DND-41 (cell line): ENCODE results near the gene HOTAIR.

Experiments used
- ATAC-seq: fragments of 200-7000 bp; cut with Tn5 transposase; 3 replicates; pipeline ENCODE4 v1.9.1; 2021; ENCODE audit warnings: low read depth; ENCODE audit not compliant: insufficient read depth
- DNase-seq: peaks from one replicate; pipeline ENCODE4 v3.0.0-alpha.2; 2020
- H2AFZ ChIP-seq: 2 replicates; pipeline ENCODE4 v1.6.0; 2012; ENCODE audit warnings: low read depth, low read length
- H3K27ac ChIP-seq: 2 replicates; pipeline ENCODE4 v1.5.1; 2012; ENCODE audit warnings: low read length, inconsistent platforms
- H3K27me3 ChIP-seq: fragments of 200-600 bp; sonication (generic); 2 replicates; pipeline ENCODE4 v1.6.0; 2012; ENCODE audit warnings: low read length, mild to moderate bottlenecking, inconsistent platforms; ENCODE audit not compliant: insufficient read depth, poor library complexity
- H3K36me3 ChIP-seq: 2 replicates; pipeline ENCODE4 v1.5.1; 2012; ENCODE audit warnings: low read length, inconsistent platforms; ENCODE audit not compliant: insufficient read depth
- H3K4me1 ChIP-seq: 2 replicates; pipeline ENCODE4 v1.5.1; 2012; ENCODE audit warnings: mild to moderate bottlenecking, low read length; ENCODE audit not compliant: insufficient read depth
- H3K4me2 ChIP-seq: 2 replicates; pipeline ENCODE4 v1.6.0; 2012; ENCODE audit warnings: mild to moderate bottlenecking, moderate library complexity, low read length, inconsistent platforms; ENCODE audit not compliant: insufficient read depth
- H3K4me3 ChIP-seq, 2 experiments: fragments of 200-600 bp in 1 of 2; shearing (Covaris generic) in 1 of 2; 2 replicates each; pipeline ENCODE4 v1.5.1; 2012 to 2016; ENCODE audit warnings: inconsistent platforms in 2 of 2, low read length in 2 of 2, mild to moderate bottlenecking in 2 of 2, low read depth in 1 of 2, moderate library complexity in 1 of 2
- H3K79me2 ChIP-seq: 2 replicates; pipeline ENCODE4 v1.6.0; 2012; ENCODE audit warnings: low read length, inconsistent platforms; ENCODE audit not compliant: insufficient read depth
- H3K9ac ChIP-seq: 2 replicates; pipeline ENCODE4 v1.6.0; 2012; ENCODE audit warnings: low read depth, mild to moderate bottlenecking, inconsistent platforms, low read length, moderate library complexity
- H3K9me3 ChIP-seq: 2 replicates; pipeline ENCODE4 v1.5.1; 2012; ENCODE audit warnings: low read length, moderate library complexity, mild to moderate bottlenecking, inconsistent platforms; ENCODE audit not compliant: insufficient read depth, severe bottlenecking
- H4K20me1 ChIP-seq: 2 replicates; pipeline ENCODE4 v1.6.0; 2012; ENCODE audit warnings: low read length; ENCODE audit not compliant: insufficient read depth
- EZH2 ChIP-seq: IDR thresholded peaks from 3 replicates; pipeline ENCODE4 v1.6.1; 2012; ENCODE audit warnings: borderline replicate concordance, low read depth, mild to moderate bottlenecking, moderate library complexity, low read length, inconsistent platforms; ENCODE audit not compliant: severe bottlenecking
- TF ChIP-seq, protein P1 (sequence below): IDR thresholded peaks from 2 replicates; pipeline ENCODE4 v1.5.1; 2012; ENCODE audit warnings: borderline replicate concordance, low read length, moderate library complexity, mild to moderate bottlenecking; ENCODE audit not compliant: poor library complexity, severe bottlenecking; ENCODE audit errors: extremely low read depth

HOTAIR gene

GRCh38 chr12:54009171-54010052 is 34.7 kb upstream of the HOTAIR start:
- H3K79me2 ChIP-seq = no peaks in the 10 kb centered on the region
- no peaks in the 10 kb centered on the region for H3K9me3 ChIP-seq
- ATAC-seq (no peak), DNase-seq (no peak)
- no peak overlapping the region for H3K4me2 ChIP-seq
- H3K4me1 ChIP-seq = peaks cover 8% of the 10 kb centered on the region
- no peak overlapping the region for H3K9ac ChIP-seq
- TF ChIP-seq EZH2 = no peak
- TF ChIP-seq, protein P1, sequence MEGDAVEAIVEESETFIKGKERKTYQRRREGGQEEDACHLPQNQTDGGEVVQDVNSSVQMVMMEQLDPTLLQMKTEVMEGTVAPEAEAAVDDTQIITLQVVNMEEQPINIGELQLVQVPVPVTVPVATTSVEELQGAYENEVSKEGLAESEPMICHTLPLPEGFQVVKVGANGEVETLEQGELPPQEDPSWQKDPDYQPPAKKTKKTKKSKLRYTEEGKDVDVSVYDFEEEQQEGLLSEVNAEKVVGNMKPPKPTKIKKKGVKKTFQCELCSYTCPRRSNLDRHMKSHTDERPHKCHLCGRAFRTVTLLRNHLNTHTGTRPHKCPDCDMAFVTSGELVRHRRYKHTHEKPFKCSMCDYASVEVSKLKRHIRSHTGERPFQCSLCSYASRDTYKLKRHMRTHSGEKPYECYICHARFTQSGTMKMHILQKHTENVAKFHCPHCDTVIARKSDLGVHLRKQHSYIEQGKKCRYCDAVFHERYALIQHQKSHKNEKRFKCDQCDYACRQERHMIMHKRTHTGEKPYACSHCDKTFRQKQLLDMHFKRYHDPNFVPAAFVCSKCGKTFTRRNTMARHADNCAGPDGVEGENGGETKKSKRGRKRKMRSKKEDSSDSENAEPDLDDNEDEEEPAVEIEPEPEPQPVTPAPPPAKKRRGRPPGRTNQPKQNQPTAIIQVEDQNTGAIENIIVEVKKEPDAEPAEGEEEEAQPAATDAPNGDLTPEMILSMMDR = no peak
- no peaks in the 10 kb centered on the region for H4K20me1 ChIP-seq
- no peaks in the 10 kb centered on the region for H3K36me3 ChIP-seq
- H2AFZ ChIP-seq = no peak overlapping the region
- peaks cover 81% of the 10 kb centered on the region for H3K27me3 ChIP-seq
- H3K4me3 ChIP-seq = no peak overlapping the region
- no peak overlapping the region for H3K27ac ChIP-seq

- no peak overlapping the region for H3K4me3 ChIP-seq
- no peak for ATAC-seq
- no peaks in the 10 kb centered on the region for H3K36me3 ChIP-seq
- TF ChIP-seq, protein P1 = no peak
- no peak for TF ChIP-seq EZH2
- H3K4me2 ChIP-seq = no peak overlapping the region
- no peak for DNase-seq
- H2AFZ ChIP-seq = no peak overlapping the region
- no peaks in the 10 kb centered on the region for H3K9me3 ChIP-seq
- H3K27ac ChIP-seq = no peak overlapping the region
- H3K79me2 ChIP-seq = no peaks in the 10 kb centered on the region
- H3K9ac ChIP-seq = no peak overlapping the region
- H3K27me3 ChIP-seq = peaks cover 82% of the 10 kb centered on the region
- H4K20me1 ChIP-seq = no peaks in the 10 kb centered on the region
- peaks cover 8% of the 10 kb centered on the region for H3K4me1 ChIP-seq
Measured at GRCh38 chr12:54008260-54008552, 33.5 kb upstream of the HOTAIR start.

DNA sequence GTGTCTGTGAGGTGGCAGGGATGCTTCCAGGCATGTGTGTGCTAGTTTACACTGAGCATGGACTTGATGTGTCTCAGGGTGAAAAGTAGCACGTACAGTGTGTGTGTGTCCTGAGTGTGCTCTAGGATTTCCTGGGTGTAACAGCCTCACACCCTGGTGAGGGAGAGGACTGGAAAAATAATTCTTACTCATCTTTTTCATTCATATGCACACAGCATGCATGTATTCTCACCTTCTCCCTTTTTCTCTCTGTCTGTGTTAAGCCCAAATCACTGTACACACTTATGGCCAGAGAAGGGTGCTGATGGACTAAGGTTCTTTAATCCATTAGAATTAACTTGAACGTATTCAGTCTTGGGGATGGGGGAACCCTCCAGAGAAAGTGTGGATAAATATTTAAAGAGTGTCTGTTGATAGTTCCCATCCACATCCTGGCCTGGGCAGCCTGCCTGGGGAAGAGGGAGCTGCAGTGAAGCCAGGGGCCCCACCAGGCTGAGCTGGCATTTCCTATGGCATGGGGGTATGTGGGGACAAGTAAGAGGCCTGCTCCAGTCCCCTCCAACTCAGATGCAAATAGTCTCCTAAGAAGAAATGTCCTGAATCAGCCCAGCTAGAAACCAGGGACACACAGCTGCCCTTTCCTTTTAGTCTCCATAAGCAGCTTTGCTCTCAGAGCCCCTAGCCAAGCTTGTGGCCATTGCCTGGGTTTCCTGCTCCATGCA is 32.9 kb upstream of the HOTAIR start:
- Histone ChIP-seq H3K4me3 (no peak overlapping the region), H3K4me2 (no peak overlapping the region), H3K9me3 (no peaks in the 10 kb centered on the region), H3K79me2 (no peaks in the 10 kb centered on the region), H3K27me3 (peaks cover 82% of the 10 kb centered on the region), H3K9ac (no peak overlapping the region), H3K4me1 (peaks cover 8% of the 10 kb centered on the region), H2AFZ (no peak overlapping the region), H3K36me3 (no peaks in the 10 kb centered on the region), H3K27ac (no peak overlapping the region), H4K20me1 (no peaks in the 10 kb centered on the region)
- TF ChIP-seq, protein P1 = no peak
- TF ChIP-seq EZH2 = no peak
- no peak for ATAC-seq
- no peak for DNase-seq
